Esophagus squamous epithelium (tissue), 4 donors: ENCODE results near the gene RNF38.

Experiments used
- CTCF ChIP-seq, 6 experiments: fragments of 450-650 bp in 4 of 6; fragments of 200-600 bp in 2 of 6; sonication (generic) in 2 of 6; IDR thresholded peaks; one replicate each; pipeline ENCODE4 v1.5.1; 2016 to 2019; ENCODE audit warnings: antibody characterized with exemption in 6 of 6, mild to moderate bottlenecking in 4 of 6, moderate library complexity in 4 of 6
- POLR2A ChIP-seq, 4 donors: fragments of 450-650 bp; IDR thresholded peaks; one replicate each; pipeline ENCODE4 v1.6.1; 2017; ENCODE audit warnings: antibody characterized with exemption in 4 of 4, mild to moderate bottlenecking in 4 of 4, moderate library complexity in 3 of 4

DNA sequence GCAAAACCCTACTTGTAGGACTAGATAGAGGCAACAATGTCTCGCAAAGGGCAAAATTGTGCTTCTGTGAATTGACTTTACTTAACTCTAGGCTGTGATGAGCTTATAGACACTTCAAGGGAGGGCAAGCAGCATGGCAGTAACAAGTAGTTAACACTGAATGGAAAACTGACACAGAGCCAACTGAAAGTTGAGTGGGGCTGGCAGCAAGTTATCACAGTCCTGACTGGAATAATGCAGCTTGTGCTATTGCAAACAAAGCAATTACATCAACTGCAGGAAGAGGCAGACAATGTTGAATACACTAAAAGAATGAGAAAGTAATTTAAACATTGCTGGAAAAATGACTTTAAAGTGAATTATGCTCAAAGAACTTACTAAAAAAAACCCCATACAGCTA lies 62.2 kb downstream of the RNF38 start:
- TF ChIP-seq CTCF (IDR thresholded peaks at IDR 0.05): no peak
- no peak for TF ChIP-seq POLR2A (IDR thresholded peaks at IDR 0.05)
